ENCODE results near the gene PPARG.
"Not testable (repeated sequence)": the region's sequence is repeated elsewhere in the genome, so short reads cannot be mapped to it uniquely, and the experiment has no call there.

Gene PPARG

DNA sequence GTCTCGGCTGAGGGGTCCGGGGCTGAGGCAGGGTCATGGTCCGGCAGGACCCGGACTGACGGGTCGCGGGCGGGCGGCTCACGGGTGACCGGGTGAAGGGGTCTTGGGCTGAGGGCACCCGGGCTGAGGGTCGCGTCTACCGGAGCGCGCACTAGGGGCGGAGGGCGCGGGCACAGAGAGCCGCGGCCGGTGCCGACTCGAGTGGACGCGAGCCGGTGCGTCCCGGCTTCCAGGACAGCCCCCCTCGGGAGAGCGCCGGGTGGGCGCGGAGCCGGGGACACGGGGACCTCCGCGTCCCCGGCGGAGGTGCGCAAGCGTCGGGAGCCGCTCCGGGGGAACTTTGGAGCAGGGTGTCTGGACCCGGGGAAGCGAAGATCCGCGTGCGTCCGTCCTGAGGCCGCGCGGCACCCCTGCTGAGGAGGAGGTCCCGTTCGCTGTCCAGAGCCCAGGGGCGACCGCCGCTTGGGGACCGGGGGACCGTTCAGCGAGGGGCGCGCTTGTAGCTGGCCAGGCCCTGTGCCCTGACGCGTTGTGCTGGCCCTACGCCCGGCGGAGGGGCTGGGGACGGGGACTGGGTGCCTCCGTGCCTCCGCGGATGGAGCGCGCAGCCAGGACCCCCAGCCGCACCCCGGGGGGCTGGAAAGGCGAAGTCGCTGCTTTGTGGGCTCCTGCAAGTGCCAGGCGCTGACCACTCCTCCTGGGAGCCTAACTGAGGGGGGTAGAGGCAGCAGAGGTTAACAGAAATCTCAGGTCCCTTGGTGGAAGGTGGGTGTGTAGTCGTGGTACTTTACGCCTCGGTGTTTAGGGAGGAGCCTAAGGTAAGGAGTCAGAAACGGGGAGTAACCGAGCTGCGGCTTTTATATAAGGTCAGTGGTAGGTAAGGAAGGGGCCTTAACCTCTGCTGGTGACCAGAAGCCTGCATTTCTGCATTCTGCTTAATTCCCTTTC lies at the start of gene PPARG:
Gene PPARG, plus strand, starts transcription at position 889 of the 948 bp plus-strand sequence. CDS start 90,642 bp downstream, outside the sequence.
- no peak for DNase-seq

DNA sequence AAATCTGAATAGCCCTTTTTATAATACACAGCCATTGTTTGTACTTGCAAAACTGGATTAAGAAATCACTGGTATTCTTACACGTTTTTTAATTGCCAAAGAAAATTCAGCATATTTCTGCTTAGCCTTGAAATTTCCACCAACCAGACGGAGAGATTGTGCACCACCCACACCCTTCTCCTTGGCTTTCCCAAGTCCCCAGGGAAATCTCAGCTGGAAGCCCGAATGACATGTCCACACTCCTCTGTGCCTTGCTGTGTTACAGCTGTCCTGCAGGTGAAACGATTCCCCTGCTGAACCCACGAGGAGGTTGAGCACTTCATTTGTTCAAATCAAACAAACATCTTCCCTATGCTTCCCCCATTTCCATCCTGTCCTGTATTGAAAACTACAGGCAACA lies 49.6 kb upstream of the PPARG start:
- no peak for DNase-seq

DNA sequence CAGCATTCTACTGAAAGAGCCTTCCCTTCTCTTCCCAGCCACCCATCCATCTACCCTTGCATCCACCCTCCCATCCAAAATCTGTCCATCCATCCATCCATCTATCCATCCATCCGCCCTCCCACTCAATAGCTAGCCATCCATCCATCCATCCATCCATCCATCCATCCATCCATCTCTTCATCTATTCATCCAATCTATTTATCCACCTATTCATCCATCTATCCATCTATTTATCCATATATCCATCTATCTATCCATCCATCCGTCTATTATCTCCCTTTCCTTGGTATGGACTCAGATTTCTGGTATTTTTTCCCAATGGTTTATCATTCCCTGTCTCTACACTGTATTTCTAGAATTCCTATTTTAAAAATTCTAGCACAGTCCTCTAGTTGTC lies 46.1 kb upstream of the PPARG start:
- DNase-seq, result no peak

DNA sequence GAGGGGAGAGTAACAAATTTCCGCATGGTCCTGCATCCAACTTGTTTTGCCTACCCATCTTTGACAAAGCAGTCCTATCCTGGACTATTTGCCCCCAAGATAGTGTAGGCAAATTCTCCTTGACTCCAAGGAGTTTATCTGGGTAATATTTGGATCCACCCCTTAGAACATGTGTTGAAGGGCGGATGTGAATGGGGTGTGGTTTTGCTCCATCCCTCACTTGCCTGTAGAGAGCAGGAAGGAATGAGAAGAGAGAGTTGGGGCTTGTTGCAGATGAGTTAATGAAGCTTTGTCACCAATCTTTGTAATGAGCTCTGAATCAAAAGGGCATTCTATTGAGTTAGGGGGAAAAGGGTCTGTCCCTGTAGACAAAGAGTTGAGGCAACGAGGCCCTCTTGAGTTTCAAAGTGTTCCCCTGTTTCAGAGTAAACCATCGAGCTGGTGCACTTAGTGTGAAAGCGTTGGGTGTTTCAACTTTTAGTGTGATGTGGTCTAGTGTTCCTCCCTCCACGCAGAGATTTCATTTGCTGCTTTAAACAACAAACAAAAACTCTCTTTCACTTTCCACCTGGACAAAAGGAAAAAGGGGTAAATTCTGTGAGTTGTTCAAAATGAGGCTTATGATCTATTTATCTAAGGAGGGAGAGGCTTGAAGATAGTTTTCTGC lies 42.2 kb upstream of the PPARG start:
- DNase-seq, result no peak

DNA sequence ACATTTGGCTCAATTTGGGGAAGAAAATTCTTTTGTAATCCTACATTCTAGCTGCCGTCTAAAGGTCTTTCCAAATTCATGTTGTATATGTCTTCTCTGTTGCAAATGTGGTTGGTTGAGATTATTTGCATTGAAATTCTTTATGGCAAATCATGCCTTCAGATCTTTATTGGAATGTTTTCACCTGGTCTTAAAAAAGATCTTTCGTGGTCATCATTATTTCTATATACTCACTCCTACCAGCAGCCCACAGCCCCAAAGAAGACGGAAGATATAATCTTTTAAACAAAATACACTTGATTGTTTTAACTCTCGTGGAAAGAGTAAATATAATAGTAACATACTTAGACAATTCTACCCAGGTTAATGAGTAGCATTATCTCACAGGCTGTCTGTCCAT lies 41.5 kb upstream of the PPARG start:
- DNase-seq, result no peak

DNA sequence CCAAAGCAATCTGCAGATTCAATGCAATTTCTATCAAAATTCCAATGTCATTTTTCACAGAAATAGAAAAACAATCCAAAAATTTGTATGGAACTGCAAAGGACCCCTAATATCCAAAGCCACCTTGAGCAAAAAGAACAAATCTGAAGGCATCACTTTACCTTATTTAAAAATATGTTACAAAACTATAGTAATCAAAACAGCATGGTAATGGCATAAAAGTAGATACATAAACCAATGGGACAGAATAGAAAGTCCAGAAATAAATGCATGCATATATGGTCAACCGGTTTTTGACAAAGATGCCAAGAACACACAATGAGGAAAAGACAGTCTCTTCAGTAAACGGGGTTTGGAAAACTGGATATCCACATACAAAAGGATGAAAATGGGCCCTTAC lies 39.4 kb upstream of the PPARG start:
- DNase-seq, result no peak

DNA sequence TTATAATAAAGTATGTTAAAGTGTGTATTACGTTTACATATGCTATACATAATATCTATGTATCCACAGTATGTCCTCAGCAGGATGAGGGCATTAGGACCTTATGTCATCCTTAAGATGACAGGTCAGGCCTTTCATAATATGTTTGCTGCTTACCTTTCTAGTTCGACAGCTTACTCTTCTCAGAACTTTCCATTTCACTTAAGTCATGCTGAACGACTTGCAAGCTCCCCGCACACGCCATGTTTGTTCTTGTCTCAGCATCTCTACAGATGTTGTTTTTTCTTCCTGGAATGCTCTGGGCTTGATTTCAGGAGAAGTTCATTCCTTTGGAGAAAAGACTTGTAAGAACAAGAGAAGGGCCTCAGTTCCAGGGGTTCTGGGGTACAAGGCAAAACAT lies 36.0 kb upstream of the PPARG start:
- no peak for DNase-seq

DNA sequence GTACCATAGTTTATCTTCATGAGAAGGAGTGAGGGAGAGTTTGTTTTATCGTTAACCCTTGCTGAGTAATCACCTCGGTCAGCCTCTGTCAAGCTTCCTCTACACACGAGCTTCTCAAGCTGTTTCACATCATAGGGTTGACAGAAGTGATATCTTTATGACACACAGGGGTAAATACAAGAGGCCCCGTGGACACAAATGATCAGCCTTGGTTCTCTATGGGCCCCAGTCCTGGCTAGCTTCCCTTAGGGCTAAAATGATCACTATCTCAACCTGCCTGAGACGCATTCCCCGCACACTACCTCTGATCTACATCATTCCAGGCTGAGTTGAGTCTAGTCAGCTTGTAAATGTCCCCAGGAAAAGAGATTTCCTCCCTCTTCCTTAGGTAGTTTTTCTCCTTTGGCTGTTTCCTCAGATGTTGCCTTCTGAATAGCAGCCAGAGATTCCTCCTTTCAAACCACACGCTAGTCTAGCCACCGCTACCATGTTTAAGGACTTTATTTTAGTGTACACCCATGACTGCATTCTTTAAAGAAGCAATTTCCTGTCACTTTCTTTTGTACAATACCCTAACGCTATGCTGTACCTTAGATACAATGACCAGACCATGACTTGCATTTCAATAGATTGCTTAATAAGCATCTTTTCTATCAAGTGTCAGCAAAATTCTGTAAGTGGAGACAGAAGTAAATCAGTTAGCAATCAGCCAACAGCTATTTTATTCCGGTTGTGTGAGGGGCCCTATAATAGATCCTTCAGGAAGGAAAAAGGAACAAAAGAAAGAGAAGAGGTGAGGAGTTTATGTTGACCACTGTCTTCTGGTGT lies 35.1 kb upstream of the PPARG start:
- no peak for DNase-seq

DNA sequence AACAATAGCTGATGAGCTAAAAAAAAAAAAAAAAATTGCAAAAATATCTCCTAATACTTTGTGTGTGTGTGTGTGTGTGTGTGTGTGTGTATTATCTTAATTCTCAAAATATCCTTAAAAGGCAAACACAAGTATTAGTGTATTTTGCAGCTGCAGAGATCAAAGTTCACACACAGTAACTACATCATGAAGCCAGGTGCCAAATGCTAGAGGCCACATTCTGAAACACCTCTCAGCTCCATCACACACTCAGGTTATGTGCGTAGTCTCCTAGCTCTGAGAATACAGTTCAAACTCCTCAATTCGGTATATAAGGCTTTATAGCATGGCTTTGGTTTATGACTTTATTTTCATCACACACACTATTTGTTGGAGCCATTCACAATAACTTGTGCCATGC lies 33.5 kb upstream of the PPARG start:
- DNase-seq, result no peak

DNA sequence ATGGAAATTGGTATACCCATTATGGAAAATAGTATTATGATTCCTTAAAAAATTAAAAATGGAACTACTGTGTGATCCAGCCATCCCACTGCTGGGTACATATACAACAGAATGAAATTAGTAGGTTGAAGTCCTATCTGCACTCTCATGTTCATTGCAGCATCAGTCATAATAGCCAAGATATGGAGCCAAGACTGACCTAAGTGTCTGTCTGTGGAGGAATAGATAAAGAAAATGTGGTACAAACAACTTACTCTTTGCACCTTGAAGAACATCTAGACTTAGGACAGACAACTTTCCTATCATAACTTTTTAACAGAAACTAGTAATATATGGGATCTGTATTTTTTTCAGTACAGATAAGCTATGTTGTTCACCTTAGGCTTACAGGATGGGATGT lies 30.0 kb upstream of the PPARG start:
- no peak for DNase-seq

DNA sequence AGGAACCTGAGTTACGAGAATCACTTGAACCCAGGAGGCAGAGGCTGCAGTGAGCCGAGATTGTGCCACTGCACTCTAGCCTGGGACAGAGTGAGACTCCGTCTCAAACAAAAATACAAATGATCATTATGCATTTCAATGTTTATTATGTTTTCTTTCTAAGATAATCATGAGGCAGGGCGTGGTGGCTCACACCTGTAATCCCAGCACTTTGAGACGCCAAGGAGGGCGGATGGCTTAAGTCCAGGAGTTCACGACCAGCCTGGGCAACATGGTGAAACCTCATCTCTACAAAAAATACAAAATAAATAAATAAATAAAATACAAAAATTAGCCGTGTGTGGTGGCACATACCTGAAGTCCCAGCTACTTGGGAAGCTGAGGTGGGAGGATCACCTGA lies 26.7 kb upstream of the PPARG start:
- not testable (repeated sequence) for DNase-seq

DNA sequence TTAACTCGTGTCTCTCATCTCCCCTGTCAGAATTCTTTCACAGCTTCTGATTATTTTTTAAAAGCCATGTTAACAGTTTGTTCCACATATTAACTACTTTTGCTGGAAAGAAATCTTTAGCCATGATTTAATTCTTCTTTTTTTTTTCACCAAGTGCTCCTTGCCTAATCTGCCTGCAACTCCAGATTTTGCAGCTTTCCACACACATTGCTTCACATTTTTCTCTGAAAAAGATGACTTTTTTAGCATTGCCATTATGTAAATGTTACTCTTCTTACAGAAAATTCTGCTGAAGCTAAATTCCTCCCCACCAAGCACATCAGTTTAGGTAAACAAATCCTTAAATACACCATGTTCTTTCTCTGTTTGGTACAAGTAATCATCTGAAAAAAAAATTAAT lies 23.4 kb upstream of the PPARG start:
- DNase-seq, result no peak

DNA sequence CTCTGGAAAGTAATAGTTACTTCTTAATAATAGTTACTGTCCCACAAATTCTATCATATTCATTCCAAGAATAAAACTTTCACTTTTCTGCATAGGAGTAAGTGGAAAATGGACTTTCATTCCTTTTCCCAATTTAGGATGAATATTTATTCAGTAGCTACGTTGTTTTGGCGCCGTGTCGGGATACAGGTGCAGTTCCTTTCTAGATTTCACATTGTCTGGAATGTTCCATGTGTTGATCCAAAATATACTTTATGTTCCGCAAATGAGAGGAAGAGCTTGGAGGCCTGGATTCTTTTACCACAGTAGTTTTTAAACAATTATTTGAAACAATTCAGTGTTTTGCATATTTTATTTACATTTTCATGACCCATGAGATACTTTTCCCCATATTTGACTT lies 22.8 kb upstream of the PPARG start:
- DNase-seq, result no peak

DNA sequence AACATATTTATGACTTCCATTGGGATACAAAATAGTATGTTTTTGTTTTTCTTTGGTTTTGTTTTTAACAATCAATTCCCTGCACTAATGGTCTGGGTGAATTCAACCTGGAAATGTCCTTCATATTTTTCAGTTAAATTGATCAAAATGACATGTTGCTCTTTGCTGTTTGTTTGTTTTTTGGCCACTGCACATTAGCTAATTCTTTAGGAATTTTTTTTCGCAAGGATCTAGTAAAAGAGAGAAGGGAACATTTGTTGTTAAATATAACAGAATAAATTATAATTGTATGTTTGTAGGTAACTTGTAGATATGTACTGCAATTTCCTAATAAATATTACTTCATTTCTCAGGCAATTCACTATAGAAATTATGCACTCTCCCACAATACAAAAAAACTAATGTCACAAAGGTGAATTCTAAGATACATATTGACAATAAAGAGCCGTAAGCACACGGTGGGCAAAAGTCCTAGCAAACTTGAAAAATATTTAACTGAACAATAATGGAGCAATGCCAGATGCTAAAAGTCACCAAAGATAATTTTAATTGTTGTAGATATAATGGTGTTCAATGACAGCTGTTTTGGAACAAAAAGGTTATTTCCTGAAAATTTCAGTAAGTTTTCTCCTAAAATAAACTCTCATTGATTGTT lies 21.4 kb upstream of the PPARG start:
- no peak for DNase-seq

DNA sequence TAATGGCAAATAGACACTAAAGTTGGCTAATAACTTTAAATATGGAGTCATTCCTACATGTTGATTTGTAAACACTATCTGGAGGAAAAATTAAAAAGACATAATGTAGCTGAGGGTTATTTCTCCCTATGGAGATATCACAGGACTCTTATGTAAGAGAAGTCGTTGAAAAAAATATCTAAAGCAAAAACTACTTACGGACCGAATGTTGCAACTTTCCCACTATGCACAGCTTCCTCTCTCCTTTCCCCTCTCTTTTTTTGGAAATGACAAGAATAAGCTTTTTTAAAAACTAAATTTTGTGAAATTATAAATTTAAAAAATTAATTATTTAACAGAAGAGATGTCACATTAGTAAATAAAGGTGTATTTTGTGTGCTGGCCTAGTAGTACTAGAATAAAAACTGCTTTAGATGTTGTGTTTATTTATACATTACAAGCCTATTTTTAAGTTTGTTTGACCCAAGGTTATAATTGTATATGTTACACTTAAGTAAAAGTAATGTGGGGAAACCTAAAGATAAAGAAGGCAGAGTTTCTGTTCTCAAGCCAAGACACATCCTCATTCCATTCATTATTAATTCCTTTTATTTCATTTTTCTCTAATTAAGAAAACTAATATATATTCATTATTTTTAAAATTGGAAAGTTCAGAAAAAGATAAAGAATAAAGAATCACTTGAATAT lies 20.7 kb upstream of the PPARG start:
- DNase-seq, result no peak

DNA sequence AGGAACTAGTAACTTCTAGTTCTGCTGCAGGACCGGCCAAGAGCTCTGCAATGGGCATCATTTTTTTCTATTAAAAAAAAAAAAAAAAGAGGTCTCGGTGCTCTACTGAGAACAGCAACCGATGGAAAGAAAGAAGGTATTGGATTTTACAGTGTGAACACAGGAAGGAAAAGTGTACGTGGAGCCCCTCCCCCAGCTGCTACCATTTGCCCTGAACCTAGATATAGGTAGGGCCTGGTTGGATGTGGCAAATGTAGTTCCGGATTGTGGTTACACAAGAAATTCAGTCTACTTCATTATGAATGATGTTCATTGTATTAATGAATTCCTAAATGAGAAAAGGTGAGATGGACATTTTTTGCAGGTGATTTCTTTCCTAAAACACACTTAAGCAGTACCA lies 17.9 kb upstream of the PPARG start:
- no peak for DNase-seq

DNA sequence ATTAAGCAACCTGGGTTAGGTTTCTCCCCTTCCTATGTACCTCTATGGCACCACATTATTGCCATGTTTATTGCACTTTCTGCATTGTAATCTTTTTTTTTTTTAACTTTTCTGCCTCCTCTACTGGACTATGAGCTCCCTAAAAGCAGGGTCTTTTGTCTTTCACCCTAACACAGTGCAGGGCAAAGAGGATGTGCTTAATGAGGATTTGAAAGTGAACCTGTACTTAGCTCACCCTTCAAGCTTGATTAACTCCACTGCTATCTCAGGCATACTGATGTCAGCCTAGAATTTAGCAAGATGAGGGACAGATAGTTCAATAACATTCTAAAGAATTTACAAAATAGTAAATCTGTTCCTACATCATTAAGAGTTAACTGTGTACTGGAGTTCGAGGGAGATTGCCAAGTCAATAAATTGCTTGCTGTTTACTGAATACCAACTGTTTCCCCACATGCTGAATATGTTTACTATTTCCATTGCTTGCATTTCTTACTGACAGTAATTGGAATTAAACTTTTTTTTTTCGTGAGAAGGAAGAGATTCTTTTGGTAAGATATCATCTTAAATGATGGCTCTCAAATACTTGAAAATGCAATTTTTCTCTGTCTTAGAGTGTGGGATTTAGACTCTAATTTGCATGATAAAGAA lies 15.7 kb upstream of the PPARG start:
- DNase-seq, result no peak

DNA sequence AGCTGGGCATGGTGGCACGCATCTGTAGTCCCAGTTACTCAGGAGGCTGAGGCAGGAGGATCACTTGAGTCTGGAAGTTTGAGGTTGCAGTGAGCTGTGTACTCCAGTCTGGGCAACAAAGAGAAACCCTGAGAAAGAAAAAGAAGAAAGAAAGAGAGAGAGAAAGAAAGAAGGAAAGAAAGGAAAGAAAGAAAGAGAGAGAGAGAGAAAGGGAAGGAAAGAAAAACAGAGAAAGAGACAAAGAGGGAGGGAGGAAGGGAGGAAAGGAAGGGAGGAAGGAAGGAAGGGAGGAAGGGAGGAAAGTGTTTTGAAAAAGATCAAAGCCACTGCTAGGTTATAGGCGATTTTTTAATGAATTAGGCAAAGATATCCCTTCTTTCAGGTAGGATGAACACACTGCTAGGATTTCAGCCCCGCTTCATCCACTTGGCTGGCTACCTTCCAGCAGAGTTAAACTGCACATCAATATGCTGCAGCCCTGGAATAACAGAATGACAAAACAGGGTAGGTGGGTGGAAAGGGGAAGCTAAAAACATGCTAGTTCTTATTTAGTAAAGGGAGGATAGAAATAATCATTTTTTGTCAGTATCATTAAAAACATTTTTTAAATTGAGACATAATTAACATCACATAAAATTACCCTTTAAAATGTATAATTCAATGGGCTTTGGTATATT lies 12.8 kb upstream of the PPARG start:
- DNase-seq, result no peak

DNA sequence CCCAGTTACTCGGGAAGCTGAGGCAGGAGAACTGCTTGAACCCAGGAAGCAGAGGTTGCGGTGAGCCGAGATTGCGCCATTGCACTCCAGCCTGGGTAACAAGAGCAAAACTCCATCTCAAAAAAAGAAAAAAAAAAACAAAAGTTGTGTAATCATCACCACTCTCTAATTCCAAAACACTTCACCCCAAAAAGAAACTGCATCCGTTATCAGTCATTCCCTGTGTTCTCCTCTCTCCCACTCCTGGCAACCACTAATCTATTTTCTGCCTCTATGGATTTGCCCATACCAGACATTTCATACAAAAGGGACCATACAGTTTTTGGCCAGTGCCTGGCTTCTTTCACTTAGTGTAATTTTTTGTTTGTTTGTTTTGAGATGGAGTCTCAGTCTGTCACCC lies 12.0 kb upstream of the PPARG start:
- DNase-seq, result not testable (repeated sequence)

DNA sequence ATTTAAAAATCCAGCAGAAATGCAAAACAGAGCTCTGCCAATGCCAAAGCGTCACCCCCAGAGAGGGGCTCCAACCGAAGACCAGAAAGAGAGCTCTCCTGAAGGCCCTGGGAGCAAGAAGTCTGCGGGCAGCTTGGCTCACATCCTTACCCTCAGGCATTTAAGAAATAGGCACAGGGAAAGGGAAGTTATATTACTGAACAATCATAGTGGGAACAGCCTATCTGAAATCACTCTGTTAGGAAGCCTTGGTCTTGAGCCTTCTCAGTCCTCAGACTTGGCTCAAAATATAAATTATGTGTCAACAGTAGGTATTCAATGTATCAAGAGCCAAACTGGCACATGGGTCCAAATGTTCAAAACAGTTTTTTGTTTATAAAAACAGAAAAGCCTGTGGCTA lies 10.3 kb upstream of the PPARG start:
- no peak for DNase-seq

All from T1000 (cell line).